NCI-H460 (cell line): ENCODE results near the gene MARCHF9. TPM values are rescaled to one million over a fixed set of nuclear protein-coding genes. Genes with fewer than 3 reads are reported as not detected.
"Not testable (repeated sequence)": the region's sequence is repeated elsewhere in the genome, so short reads cannot be mapped to it uniquely, and the experiment has no call there.

Source experiments
- DNase-seq: peaks from one replicate; pipeline ENCODE4 v3.0.0-alpha.2; 2016; ENCODE audit warnings: low read depth; ENCODE audit errors: extremely low read depth
- polyA plus RNA-seq: library from polyadenylated mRNA; depleted of rRNA; stranded (reverse); fragments of >200 nt; gene quantifications from 2 replicates; pipeline ENCODE4 v1.2.3, GENCODE V29; 2014; cell fraction: nucleus; rRNA removed
- total RNA-seq: library from RNA; depleted of rRNA; stranded (reverse); fragments of >200 nt; shearing (Covaris generic); gene quantifications from 2 replicates; pipeline ENCODE4 v1.2.3, GENCODE V29; 2014; rRNA removed

The MARCHF9 gene
- total RNA-seq, result 3.6 and 3.8 TPM in 2 replicates
- polyA plus RNA-seq, result 6.2 and 8.4 TPM in 2 replicates

GRCh38 chr12:57754411-57755193, at the start of gene MARCHF9:
Gene MARCHF9 (plus strand): TSS chr12:57755103. CDS start chr12:57755529, 426 bp downstream.
- DNase-seq, result no peak

DNA sequence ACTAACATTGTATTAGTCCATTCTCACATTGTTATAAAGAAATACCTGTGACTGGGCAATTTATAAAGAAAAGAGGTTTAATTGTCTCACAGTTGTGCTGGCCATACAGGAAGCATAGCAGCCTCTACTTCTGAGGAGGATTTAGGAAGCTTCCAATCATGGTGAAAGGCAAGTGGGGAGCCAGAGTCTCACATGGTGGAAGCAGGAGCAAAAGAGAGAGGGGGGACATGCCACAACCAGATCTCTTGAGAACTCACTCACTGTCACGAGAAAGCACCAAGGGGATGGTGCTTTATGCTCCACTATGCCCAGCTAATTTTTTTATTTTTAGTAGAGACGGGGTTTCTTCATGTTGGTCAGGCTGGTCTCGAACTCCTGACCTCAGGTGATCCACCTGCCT, 47.7 kb upstream of the MARCHF9 start:
- no peak for DNase-seq

- no peak for DNase-seq
These were observed 46.6 kb upstream of the MARCHF9 start for GRCh38 chr12:57708296-57708695.

GRCh38 chr12:57712701-57713100, 42.2 kb upstream of the MARCHF9 start:
- no peak for DNase-seq

DNA sequence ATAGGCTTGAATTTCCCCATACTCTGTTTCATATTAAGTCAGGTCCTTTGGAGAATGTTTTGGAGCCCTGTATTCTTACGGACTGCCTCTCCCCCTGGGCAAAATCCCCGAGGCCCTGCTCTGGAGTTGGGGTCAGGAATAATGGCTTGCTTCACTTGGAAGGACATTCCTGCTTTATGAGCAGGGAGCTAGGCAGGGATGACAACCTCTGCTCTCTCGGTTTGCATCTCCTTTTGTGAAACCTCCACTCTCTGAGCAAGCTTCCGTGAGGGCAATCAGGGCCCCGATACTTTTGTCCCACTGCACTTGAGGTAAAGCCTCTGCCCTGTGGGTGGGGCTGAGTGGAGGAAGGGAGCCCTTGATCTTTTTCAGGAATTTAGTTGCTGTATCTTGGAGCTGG, 41.7 kb upstream of the MARCHF9 start:
- no peak for DNase-seq

DNA sequence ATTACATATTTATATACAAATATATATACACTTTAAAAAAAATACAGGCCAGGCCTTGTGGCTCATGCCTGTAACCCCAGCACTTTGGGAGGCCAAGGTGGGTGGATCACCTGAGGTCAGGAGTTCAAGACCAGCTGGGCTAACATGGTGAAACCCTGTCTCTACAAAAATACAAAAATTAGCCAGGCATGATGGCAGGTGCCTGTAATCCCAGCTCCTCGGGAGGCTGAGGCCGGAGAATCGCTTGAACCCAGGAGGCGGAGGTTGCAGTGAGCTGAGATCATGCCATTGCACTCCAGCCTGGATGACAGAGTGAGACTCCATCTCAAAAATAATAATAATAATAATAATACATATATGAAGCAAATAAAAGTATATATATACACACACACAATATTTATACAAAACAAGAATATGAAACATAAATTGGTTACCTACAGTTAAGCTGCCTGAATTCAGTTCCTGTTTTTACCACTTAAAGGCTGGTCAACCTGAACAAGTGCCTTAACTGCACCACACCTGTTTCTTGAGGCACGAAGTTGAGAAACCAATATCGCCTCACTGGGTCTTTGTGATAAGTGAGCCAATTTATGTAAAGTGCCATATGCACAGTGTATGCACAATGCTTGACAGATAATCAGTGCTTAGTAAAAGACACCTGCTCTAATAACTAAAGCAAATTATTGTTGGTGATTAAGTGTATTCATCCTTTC, 39.7 kb upstream of the MARCHF9 start:
- DNase-seq, result not testable (repeated sequence)

DNA sequence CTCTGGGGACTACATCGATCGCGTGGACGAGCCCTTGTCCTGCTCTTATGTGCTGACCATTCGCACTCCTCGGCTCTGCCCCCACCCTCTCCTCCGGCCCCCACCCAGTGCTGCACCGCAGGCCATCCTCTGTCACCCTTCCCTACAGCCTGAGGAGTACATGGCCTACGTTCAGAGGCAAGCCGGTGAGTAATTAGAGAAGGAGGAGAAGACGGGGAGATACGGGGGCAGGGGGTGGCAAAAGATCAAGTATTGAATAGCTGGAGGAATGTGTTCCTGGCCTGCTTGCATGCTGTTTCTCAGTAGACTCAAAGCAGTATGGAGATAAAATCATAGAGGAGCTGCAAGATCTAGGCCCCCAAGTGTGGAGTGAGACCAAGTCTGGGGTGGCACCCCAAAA, 39.1 kb upstream of the MARCHF9 start:
- DNase-seq, result no peak

- no peak for DNase-seq
These were observed 38.6 kb upstream of the MARCHF9 start for GRCh38 chr12:57716305-57716704.

DNA sequence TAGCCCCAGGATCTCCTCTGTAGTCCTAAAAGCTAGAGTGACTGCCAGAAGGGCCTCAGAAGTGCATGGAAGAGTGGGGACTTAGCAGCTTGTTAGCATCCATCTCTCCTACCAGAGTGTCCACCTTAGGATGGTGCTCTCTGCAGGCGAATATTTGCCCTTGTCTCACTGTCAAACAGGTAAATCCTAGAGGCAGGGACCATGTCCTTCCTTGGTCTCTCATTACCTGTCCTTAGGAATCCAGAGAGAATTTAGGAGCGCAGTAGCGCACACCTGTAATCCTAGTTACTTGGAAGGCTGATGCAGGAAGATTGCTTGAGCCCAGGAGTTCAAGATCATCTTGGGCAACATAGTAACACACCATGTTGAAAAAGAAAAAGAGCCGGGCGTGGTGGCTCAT, 37.8 kb upstream of the MARCHF9 start:
- no peak for DNase-seq

DNA sequence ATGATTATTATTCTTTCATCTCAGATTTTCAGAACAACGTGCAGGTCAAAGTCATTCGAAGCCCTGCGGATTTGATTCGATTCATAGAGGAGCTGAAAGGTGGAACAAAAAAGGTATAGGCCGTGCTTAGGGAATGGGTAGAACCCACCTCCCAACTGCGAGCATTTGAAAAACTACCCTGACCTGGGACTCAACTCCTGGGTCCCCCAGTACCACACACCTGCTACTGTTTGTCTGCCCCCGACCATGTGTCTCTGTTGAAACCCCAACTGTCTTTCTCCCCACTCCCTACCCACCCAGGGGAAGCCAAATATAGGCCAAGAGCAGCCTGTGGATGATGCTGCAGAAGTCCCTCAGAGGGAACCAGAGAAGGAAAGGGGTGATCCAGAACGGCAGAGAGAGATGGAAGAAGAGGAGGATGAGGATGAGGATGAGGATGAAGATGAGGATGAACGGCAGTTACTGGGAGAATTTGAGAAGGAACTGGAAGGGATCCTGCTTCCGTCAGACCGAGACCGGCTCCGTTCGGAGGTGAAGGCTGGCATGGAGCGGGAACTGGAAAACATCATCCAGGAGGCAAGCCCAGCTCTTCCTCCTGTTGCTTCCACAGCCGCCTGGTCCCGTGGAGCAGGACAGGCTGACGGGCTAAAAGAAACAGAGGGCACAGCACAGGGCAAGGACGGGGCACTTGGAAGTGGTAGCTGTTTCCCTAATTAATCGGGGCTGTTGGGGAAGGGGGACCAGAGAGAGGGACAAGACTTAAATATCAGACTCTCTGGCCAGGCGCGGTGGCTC, 36.9 kb upstream of the MARCHF9 start:
- DNase-seq, result no peak

DNA sequence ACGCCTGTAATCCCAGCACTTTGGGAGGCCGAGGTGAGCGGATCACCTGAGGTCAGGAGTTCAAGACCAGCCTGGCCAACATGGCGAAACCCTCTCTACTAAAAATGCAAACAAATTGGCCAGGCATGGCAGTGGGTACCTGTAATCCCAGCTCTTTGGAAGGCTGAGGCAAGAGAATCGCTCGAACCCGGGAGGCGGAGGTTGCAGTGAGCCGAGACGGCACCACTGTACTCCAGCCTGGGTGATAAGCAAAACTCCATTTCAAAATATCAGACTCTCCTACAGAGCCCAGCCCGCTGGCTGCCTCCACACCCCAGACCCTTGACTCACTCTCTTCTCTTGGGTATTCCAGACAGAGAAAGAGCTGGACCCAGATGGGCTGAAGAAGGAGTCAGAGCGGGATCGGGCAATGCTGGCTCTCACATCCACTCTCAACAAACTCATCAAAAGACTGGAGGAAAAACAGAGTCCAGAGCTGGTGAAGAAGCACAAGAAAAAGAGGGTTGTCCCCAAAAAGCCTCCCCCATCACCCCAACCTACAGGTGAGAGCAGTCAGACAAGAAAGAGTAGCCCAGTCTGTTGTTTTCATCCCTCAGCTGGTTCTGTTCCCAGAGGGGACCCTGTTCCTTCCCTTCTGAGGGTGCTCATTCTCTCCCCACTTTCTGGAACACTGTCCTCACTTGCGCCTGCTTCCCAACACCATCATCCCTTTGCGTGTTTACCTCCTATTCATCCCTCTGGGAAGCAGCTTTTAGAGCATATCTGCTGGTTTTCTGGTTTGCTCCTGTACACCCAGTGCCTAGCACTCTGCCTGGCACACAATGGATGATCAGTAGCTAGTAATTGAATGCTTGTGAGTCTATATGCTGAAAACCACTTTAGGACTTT, 36.0 kb upstream of the MARCHF9 start:
- no peak for DNase-seq

- no peak for DNase-seq
These were observed 34.9 kb upstream of the MARCHF9 start for GRCh38 chr12:57719777-57720605.

DNA sequence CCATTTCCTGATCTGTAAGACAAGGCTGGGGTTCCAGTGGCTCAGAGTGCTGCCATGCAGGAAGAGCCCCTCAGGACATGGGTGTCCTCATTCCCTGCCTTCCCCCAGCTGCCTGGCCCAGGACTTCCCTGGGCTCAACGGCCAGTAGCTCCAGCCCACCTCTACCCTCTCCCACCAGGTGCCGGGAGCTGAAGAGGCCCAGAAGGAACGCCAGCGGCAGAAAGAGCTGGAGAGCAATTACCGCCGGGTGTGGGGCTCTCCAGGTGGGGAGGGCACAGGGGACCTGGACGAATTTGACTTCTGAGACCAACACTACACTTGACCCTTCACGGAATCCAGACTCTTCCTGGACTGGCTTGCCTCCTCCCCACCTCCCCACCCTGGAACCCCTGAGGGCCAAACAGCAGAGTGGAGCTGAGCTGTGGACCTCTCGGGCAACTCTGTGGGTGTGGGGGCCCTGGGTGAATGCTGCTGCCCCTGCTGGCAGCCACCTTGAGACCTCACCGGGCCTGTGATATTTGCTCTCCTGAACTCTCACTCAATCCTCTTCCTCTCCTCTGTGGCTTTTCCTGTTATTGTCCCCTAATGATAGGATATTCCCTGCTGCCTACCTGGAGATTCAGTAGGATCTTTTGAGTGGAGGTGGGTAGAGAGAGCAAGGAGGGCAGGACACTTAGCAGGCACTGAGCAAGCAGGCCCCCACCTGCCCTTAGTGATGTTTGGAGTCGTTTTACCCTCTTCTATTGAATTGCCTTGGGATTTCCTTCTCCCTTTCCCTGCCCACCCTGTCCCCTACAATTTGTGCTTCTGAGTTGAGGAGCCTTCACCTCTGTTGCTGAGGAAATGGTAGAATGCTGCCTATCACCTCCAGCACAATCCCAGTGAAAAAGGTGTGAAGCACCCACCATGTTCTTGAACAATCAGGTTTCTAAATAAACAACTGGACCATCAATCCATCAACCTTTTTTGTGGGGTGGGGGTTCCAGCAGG, 34.0 kb upstream of the MARCHF9 start:
- DNase-seq, result no peak

DNA sequence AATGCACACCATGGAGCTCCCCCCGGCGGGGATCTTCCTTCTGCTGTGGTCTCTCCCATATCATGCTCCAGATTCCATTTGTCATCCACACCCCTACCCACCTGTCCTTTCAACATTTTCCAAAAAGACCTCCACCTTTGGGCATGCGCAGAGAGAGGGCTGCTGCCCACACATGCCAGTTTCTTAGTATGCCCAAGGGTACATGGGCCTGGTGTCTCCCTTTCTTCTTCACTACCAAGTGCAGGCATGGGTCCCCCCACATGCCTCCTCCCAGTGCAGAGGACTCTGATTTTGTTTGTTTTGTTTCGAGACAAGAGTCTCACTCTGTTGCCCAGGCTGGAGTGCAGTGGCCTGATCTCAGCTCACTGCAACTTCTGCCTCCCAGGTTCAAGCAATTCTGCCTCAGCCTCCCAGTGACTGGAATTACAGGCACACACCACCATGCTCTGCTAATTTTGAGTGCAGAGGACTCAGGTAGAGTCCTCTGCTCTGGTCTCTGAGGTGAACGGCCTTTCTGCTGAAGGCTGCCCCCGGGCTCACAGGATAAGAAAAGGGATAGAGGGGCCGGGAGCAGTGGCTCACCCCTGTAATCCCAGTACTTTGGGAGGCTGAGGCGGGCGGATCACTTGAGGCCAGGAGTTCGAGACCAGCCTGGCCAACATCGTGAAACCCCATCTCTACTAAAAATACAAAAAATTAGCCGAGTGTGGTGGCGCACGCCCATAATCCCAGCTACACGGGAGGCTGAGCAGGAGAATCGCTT, 32.9 kb upstream of the MARCHF9 start:
- DNase-seq, result not testable (repeated sequence)

- DNase-seq, result no peak
These were observed 31.9 kb upstream of the MARCHF9 start for GRCh38 chr12:57722716-57723629.

DNA sequence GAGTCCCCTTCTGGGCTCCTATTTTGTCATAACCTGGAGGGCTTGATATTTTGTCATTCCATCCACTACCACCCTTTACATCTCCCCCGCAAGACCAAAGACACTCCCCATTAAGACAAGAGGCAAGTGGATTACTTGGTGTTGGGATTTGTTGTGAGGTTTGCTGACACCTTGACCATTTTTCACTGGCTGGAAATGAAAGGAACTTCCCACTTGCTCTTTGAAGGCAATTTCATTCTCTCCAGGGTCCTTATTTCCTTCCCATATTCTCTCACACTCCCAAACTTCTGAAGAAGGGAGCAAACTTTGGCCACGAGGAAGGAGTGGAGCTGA, 31.3 kb upstream of the MARCHF9 start:
- no peak for DNase-seq
